K562 (cell line): ENCODE measurements around the gene ASCC3. TPM values are rescaled to one million over a fixed set of nuclear protein-coding genes. Genes with fewer than 3 reads are reported as not detected.

Source experiments
- ATAC-seq: fragments of 200-7000 bp; cut with Tn5 transposase; 3 replicates; pipeline ENCODE4 v1.9.1; 2020; ENCODE audit warnings: moderate library complexity
- BruUV-seq: library from RNA; stranded (reverse); fragments of 400-500 nt; replicated peaks from 2 replicates; lab custom pipeline; 2021; lab: Mats Ljungman, UMichigan
- CTCF ChIA-PET: fragments of 300-600 bp; formaldehyde crosslinking; extraction: SDS; loops from one replicate; lab custom pipeline; 2021; ENCODE audit warnings: low intra/inter-chr PET ratio; lab: Yijun Ruan, JAX
- POLR2A ChIA-PET: fragments of 300-600, 350-650 bp; sonication (Branson Sonifier 250); formaldehyde crosslinking; extraction: SDS; loops from one replicate; lab custom pipeline; 2021; ENCODE audit warnings: antibody characterized with exemption, inconsistent platforms; lab: Yijun Ruan, JAX
- DNase-seq, 4 experiments: peaks; one replicate each; pipeline versions ENCODE4 v3.0.0 to v3.0.0-alpha.2; 2011 to 2018; ENCODE audit warnings: low spot score in 3 of 4, mixed read lengths in 3 of 4; ENCODE audit errors: extremely low read depth in 1 of 4
- FAIRE-seq: peaks from 2 replicates; lab custom pipeline; 2011; peaks lifted over from hg19 to GRCh38; lab: Jason Lieb, UNC
- H2AFZ ChIP-seq: 2 replicates; pipeline ENCODE4 v1.6.0; 2011; ENCODE audit warnings: low read depth, low read length, control low read depth, inconsistent platforms
- H3K27ac ChIP-seq: fragments of 200-600 bp; 3 replicates; pipeline ENCODE4 v1.8.0; 2011; ENCODE audit warnings: low read depth, mild to moderate bottlenecking, control low read depth, inconsistent platforms, low read length, moderate library complexity, mixed read lengths; ENCODE audit errors: extremely low read depth
- H3K27me3 ChIP-seq, 2 experiments: fragments of 300-600 bp in 1 of 2; 2 replicates in 1 of 2; 3 replicates in 1 of 2; pipeline versions ENCODE4 v1.6.0 to v1.8.0; 2011; ENCODE audit warnings: inconsistent platforms in 2 of 2, low read length in 2 of 2, mild to moderate bottlenecking in 1 of 2, mixed read lengths in 1 of 2, moderate library complexity in 1 of 2; ENCODE audit not compliant: control insufficient read depth in 2 of 2, insufficient read depth in 2 of 2
- H3K36me3 ChIP-seq: fragments of 300-600 bp; 3 replicates; pipeline ENCODE4 v1.8.0; 2011; ENCODE audit warnings: mild to moderate bottlenecking, low read length, inconsistent platforms; ENCODE audit not compliant: control insufficient read depth, insufficient read depth
- H3K4me1 ChIP-seq, 2 experiments: fragments of 200-600 bp in 1 of 2; replicated peaks in 1 of 2; 2 replicates in 1 of 2; 3 replicates in 1 of 2; pipeline versions ENCODE4 v1.5.1 to v1.8.0; 2011; ENCODE audit warnings: inconsistent platforms in 2 of 2, low read length in 2 of 2, mild to moderate bottlenecking in 1 of 2, mixed read lengths in 1 of 2, moderate library complexity in 1 of 2; ENCODE audit not compliant: control insufficient read depth in 2 of 2, insufficient read depth in 2 of 2
- H3K4me2 ChIP-seq: 2 replicates; pipeline ENCODE4 v1.6.1; 2011; ENCODE audit warnings: low read length, control low read depth, inconsistent platforms, mixed read lengths; ENCODE audit not compliant: insufficient read depth
- H3K4me3 ChIP-seq: fragments of 200-600 bp; sonication (generic), shearing (Covaris generic); 2 replicates; pipeline ENCODE4 v1.5.1; 2016; ENCODE audit warnings: control low read depth, inconsistent platforms
- H3K79me2 ChIP-seq: fragments of 200-600 bp; 3 replicates; pipeline ENCODE4 v1.8.0; 2011; ENCODE audit warnings: low read length, inconsistent platforms; ENCODE audit not compliant: control insufficient read depth, insufficient read depth
- H3K9ac ChIP-seq, 2 experiments: 2 replicates each; pipeline versions ENCODE4 v1.6.0 to v1.6.1; 2011; ENCODE audit warnings: low read depth in 2 of 2, low read length in 2 of 2, control low read depth in 1 of 2, inconsistent platforms in 1 of 2, mild to moderate bottlenecking in 1 of 2, mixed read lengths in 1 of 2; ENCODE audit not compliant: insufficient read depth in 1 of 2
- H3K9me1 ChIP-seq: one replicate; pipeline ENCODE4 v1.6.0; 2011; ENCODE audit warnings: inconsistent platforms, mild to moderate bottlenecking, low read length, moderate library complexity; ENCODE audit not compliant: control insufficient read depth, insufficient read depth
- H3K9me3 ChIP-seq: replicated peaks from 2 replicates; pipeline ENCODE4 v1.5.1; 2011; ENCODE audit warnings: low read depth, low read length, inconsistent platforms; ENCODE audit not compliant: control insufficient read depth, insufficient read depth
- H4K20me1 ChIP-seq: replicated peaks from 2 replicates; pipeline ENCODE4 v1.6.1; 2011; ENCODE audit warnings: low read length, inconsistent platforms, mixed read lengths; ENCODE audit not compliant: control insufficient read depth, insufficient read depth
- ERF ChIP-seq: fragments of 450-650 bp; formaldehyde crosslinking; IDR thresholded peaks from 2 replicates; pipeline ENCODE4 v1.4.0; 2020; ENCODE audit warnings: mild to moderate bottlenecking, mixed read lengths
- FOXA3 ChIP-seq, 2 experiments: fragments of 450-650 bp in 1 of 2; sonication (generic) in 1 of 2; formaldehyde crosslinking; IDR thresholded peaks in 1 of 2; conservative IDR thresholded peaks in 1 of 2; 2 replicates each; pipeline versions ENCODE4 v1.4.0 to v1.8.0; 2020 to 2022; ENCODE audit warnings: mild to moderate bottlenecking in 2 of 2, missing genetic modification reagents in 1 of 2
- FOXK2 ChIP-seq, 2 experiments: fragments of 450-650 bp; IDR thresholded peaks in 1 of 2; conservative IDR thresholded peaks in 1 of 2; 2 replicates each; pipeline ENCODE4 v1.6.1; 2016; ENCODE audit warnings: low read depth in 2 of 2, mild to moderate bottlenecking in 1 of 2
- GMEB1 ChIP-seq: fragments of 250-450 bp; sonication (Bioruptor Pico); IDR thresholded peaks from 2 replicates; pipeline ENCODE4 v1.4.0; 2020; ENCODE audit warnings: mild to moderate bottlenecking
- HMBOX1 ChIP-seq: sonication (generic); IDR thresholded peaks from 2 replicates; pipeline ENCODE4 v1.6.1; 2016
- NBN ChIP-seq: fragments of 450-650 bp; IDR thresholded peaks from 2 replicates; pipeline ENCODE4 v1.6.1; 2016; ENCODE audit warnings: low read depth, mild to moderate bottlenecking
- STAT5A ChIP-seq: IDR thresholded peaks from 2 replicates; pipeline ENCODE4 v1.6.1; 2012; ENCODE audit warnings: low read length, inconsistent platforms, borderline replicate concordance
- TBP ChIP-seq: optimal IDR thresholded peaks from 2 replicates; pipeline ENCODE3; 2011; ENCODE audit warnings: low read depth, low read length, improper control_type of control experiment
- TFAP4 ChIP-seq: sonication (generic); formaldehyde crosslinking; IDR thresholded peaks from 2 replicates; pipeline ENCODE4 v1.8.0; 2022; ENCODE audit warnings: missing genetic modification reagents, mild to moderate bottlenecking, moderate library complexity, borderline replicate concordance
- XRCC3 ChIP-seq: fragments of 450-650 bp; IDR thresholded peaks from 2 replicates; pipeline ENCODE4 v1.6.1; 2017; ENCODE audit warnings: mild to moderate bottlenecking, moderate library complexity
- ZKSCAN1 ChIP-seq: fragments of 150-350 bp; IDR thresholded peaks from 2 replicates; pipeline ENCODE4 v1.6.1; 2016; ENCODE audit warnings: low read depth, low read length
- ZNF75A ChIP-seq: fragments of 450-650 bp; formaldehyde crosslinking; IDR thresholded peaks from 2 replicates; pipeline ENCODE4 v1.4.0; 2020; ENCODE audit warnings: mild to moderate bottlenecking
- WGBS: fragments of 100-300 bp; shearing (Covaris generic); methylation state at CpG from one replicate; pipeline ENCODE4 v1.1.6; 2016; ENCODE audit warnings: low coverage, mixed read lengths; ENCODE audit not compliant: insufficient coverage; ENCODE audit errors: missing lambda C conversion rate; 5-methylcytosine and 5-hydroxymethylcytosine counted together
- in situ Hi-C: fragments of 300-500 bp; cut with MboI; formaldehyde crosslinking; loops from 4 replicates; pipeline ENCODE4 v1.15.0; 2018; ENCODE audit warnings: inconsistent platforms, mixed read lengths
- intact Hi-C: fragments of 100-400 bp; cut with micrococcal nuclease; formaldehyde crosslinking; loops from 2 replicates; pipeline ENCODE4 v1.14.2; 2022
- polyA plus RNA-seq, 8 experiments: library from polyadenylated mRNA; depleted of rRNA in 4 of 8; stranded (reverse) in 5 of 8; unstranded in 3 of 8; fragments of >200 nt; fragmentation: Nextera tagmentation in 2 of 8; fragmentation: Illumina TruSeq in 1 of 8; extraction: Ambion mirVana in 2 of 8; extraction: Trizol in 1 of 8; gene quantifications; 2 replicates each; pipeline versions ENCODE4 v1.2.1 to v1.2.3, GENCODE V29; 2011 to 2014; ENCODE audit warnings: inconsistent platforms in 1 of 8, missing spikeins in 1 of 8
- total RNA-seq, 7 experiments: library from RNA; depleted of rRNA in 6 of 7; stranded (reverse); fragments of >200 nt in 6 of 7; fragmentation: Illumina TruSeq in 2 of 7; extraction: Trizol in 2 of 7; gene quantifications; 2 replicates each; pipeline versions ENCODE4 v1.2.1 to v1.2.3, GENCODE V29; 2011 to 2021; ENCODE audit warnings: low replicate concordance in 1 of 7

ASCC3 gene
- total and polyA plus RNA-seq, 9 of the 15 experiments (the other 6 are each of a cell fraction or from before 2014, with no cell fraction given): 16.1 to 56.1 (median 33.9) TPM

GRCh38 chr6:100553243-100553642, 327.9 kb downstream of the ASCC3 start:
- Histone ChIP-seq H2AFZ (no peak overlapping the region), H3K27me3 (no peaks in the 10 kb centered on the region), H3K4me3 (no peak overlapping the region), H3K9ac (no peak overlapping the region), H3K4me1 (no peaks in the 10 kb centered on the region), H3K36me3 (no peaks in the 10 kb centered on the region), H3K27ac (no peak overlapping the region), H3K9me1 (no peaks in the 10 kb centered on the region), H3K9me3 (no peaks in the 10 kb centered on the region), H3K4me2 (no peak overlapping the region), H4K20me1 (no peaks in the 10 kb centered on the region), H3K79me2 (no peaks in the 10 kb centered on the region)
- BruUV-seq: no TSS peak
- CTCF ChIA-PET: no interaction called here
- ATAC-seq (no peak), DNase-seq (no peak), FAIRE-seq (no peak)
- in situ Hi-C loops: no loop called here
- 92% methylated on average over 1 of the region's 1 CpG for WGBS
- intact Hi-C loops: no loop called here
- TF ChIP-seq FOXK2 (conservative IDR thresholded peaks at IDR 0.05 in 1 of 2, IDR thresholded peaks at IDR 0.05 in 1 of 2; ENCODE audit: low read depth in 2 of 2): no peak
- TF ChIP-seq TBP: no peak
- TF ChIP-seq TFAP4 (CRISPR knock-in tag): no peak
- TF ChIP-seq GMEB1 (CRISPR knock-in tag): no peak
- no peak for TF ChIP-seq HMBOX1
- no peak for TF ChIP-seq XRCC3
- TF ChIP-seq FOXA3 (CRISPR knock-in tag; conservative IDR thresholded peaks at IDR 0.05 in 1 of 2, IDR thresholded peaks at IDR 0.05 in 1 of 2): no peak
- TF ChIP-seq STAT5A: no peak
- no peak for TF ChIP-seq ZNF75A (CRISPR knock-in tag)
- TF ChIP-seq ZKSCAN1: no peak
- TF ChIP-seq NBN: no peak
- no peak for TF ChIP-seq ERF
- POLR2A ChIA-PET: interaction anchor here (0.6 kb wide), 1 partner anchor 577 kb away, joined by 3 read pairs; no protein-coding TSS in a partner anchor
